Fibroblast of lung (primary cell): ENCODE measurements around the gene NMNAT2.

Experiments
- CTCF ChIP-seq, 2 donors: IDR thresholded peaks in 1 of 2; conservative IDR thresholded peaks in 1 of 2; 1 replicate in 1 of 2; 2 replicates in 1 of 2; pipeline ENCODE4 v1.5.1; 2011 to 2012; ENCODE audit warnings: low read length in 2 of 2, control low read depth in 1 of 2, inconsistent platforms in 1 of 2, low read depth in 1 of 2, mild to moderate bottlenecking in 1 of 2
- EZH2 ChIP-seq: IDR thresholded peaks from 2 replicates; pipeline ENCODE4 v1.5.1; 2012; ENCODE audit warnings: low read length, control low read depth, mild to moderate bottlenecking; ENCODE audit errors: missing control alignments

- TF ChIP-seq CTCF (conservative IDR thresholded peaks at IDR 0.05 in 1 of 2, IDR thresholded peaks at IDR 0.05 in 1 of 2; ENCODE audit: low read depth in 1 of 2, low read length in 2 of 2), result no peak
- no peak for TF ChIP-seq EZH2
Measured at GRCh38 chr1:183419399-183419798, 1.2 kb upstream of the NMNAT2 start.
